LNCAP (cell line): Measurements from ENCODE around the gene ZBTB44.

ENCODE experiments used
- TF ChIP-seq, protein P1 (sequence below): fragments of 450-650 bp; IDR thresholded peaks from 2 replicates; pipeline ENCODE4 v1.5.1; 2017; ENCODE audit warnings: mild to moderate bottlenecking

ZBTB44 gene

GRCh38 chr11:130308059-130308458, 6.7 kb downstream of the ZBTB44 start:
- TF ChIP-seq, protein P1, sequence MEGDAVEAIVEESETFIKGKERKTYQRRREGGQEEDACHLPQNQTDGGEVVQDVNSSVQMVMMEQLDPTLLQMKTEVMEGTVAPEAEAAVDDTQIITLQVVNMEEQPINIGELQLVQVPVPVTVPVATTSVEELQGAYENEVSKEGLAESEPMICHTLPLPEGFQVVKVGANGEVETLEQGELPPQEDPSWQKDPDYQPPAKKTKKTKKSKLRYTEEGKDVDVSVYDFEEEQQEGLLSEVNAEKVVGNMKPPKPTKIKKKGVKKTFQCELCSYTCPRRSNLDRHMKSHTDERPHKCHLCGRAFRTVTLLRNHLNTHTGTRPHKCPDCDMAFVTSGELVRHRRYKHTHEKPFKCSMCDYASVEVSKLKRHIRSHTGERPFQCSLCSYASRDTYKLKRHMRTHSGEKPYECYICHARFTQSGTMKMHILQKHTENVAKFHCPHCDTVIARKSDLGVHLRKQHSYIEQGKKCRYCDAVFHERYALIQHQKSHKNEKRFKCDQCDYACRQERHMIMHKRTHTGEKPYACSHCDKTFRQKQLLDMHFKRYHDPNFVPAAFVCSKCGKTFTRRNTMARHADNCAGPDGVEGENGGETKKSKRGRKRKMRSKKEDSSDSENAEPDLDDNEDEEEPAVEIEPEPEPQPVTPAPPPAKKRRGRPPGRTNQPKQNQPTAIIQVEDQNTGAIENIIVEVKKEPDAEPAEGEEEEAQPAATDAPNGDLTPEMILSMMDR = no peak

DNA sequence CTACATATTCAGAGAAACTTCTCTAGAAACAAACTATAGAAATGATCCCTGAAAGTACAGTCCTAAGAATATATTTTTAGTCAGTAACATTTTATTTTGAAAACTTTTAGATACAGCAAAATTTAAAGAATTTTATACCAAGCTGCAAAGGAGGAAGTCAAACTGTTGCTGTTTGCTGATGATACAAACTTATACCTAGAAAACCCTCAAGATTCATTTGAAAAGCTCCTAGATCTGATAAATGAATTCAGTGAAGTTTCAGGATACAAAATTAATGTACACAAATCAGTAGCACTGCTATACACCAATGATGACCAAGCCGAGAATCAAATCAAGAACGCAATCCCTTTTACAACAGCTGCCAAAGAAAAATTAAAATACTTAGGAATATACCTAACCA, 10.1 kb downstream of the ZBTB44 start:
- TF ChIP-seq, protein P1 = no peak

- TF ChIP-seq, protein P1 = no peak
Observed at GRCh38 chr11:130301002-130301401, 13.7 kb downstream of the ZBTB44 start.

- TF ChIP-seq, protein P1 = no peak
Observed at GRCh38 chr11:130300567-130300966, 14.2 kb downstream of the ZBTB44 start.

- TF ChIP-seq, protein P1 = no peak
Observed at GRCh38 chr11:130299978-130300377, 14.7 kb downstream of the ZBTB44 start.

DNA sequence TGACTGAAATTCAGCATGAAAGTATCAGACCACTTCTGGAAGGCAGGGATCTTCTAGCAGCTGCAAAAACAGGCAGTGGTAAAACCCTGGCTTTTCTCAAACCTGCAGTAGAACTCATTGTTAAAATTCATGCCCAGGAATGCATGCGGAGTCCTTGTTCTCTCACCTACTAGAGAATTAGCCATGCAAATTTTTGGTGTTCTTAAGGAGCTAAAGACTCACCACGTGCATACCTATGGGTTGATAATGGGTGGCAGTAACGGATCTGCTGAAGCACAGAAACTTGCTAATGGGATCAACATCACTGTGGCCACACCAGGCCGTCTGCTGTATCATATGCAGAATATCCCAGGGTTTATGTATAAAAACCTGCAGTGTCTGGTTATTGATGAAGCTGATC, 19.1 kb downstream of the ZBTB44 start:
- TF ChIP-seq, protein P1 = no peak

DNA sequence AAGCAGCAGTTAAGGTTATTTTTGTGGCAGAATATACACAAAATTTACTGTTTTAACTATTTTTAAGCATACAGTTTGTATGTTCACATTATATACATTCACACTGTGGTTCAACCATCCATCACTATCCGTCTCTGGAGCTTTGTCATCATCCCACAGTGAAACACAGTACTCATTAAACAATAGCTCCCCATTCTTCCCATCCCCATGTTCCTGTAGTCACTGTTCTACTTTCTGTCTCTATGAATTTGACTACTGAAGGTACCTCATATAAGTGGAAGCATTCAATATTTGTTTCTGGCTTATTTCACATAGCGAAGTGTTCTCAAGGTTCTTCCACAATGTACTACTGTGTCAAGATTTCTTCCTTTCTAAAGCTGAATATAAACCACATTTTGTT, 32.6 kb downstream of the ZBTB44 start:
- TF ChIP-seq, protein P1 = no peak

- TF ChIP-seq, protein P1 = no peak
Observed at GRCh38 chr11:130279989-130280388, 34.7 kb downstream of the ZBTB44 start.
